ENCODE data around the gene HTD2.
A peak's percentile ranks its signal among the peaks of the same experiment; 100 is the strongest.

Gene HTD2

GRCh38 chr3:58359621-58360020, 53.3 kb downstream of the HTD2 start:
- DNase-seq: no peak

GRCh38 chr3:58361866-58362265, 55.5 kb downstream of the HTD2 start:
- peak in 1 of 2 experiments; percentile 10 for DNase-seq

GRCh38 chr3:58366699-58367098, 60.4 kb downstream of the HTD2 start:
- DNase-seq: no peak

- no peak for DNase-seq
Observed at GRCh38 chr3:58369038-58369437, 62.7 kb downstream of the HTD2 start.
